ENCODE data around the gene NELL2. TPM values are rescaled to one million over a fixed set of nuclear protein-coding genes. Genes with fewer than 3 reads are reported as not detected.

NELL2 gene
- polyA plus RNA-seq, 1 of the 3 experiments (the other 2 are of a cell fraction): 0.35 TPM

- Histone ChIP-seq H3K4me1 (ENCODE audit: control insufficient read depth in 1 of 2, insufficient read depth in 2 of 2, low read depth in 1 of 2, low read length in 1 of 2) (no peaks in the 10 kb centered on the region), H3K79me2 (ENCODE audit: insufficient read depth) (no peaks in the 10 kb centered on the region), H2AFZ (ENCODE audit: low read depth) (no peak overlapping the region), H3F3A (replicated peaks; ENCODE audit: insufficient read depth) (no peaks in the 10 kb centered on the region), H3K4me2 (no peak overlapping the region), H3K9me2 (no peaks in the 10 kb centered on the region), H3K27ac (ENCODE audit: low read depth in 2 of 2, low read length in 1 of 2) (no peak overlapping the region), H3K4me3 (ENCODE audit: low read depth in 2 of 2, low read length in 1 of 2) (no peak overlapping the region), H3K9me3 (no peaks in the 10 kb centered on the region), H3K9ac (no peak overlapping the region), H3K27me3 (ENCODE audit: insufficient read depth) (no peaks in the 10 kb centered on the region), H4K20me1 (ENCODE audit: insufficient read depth) (no peaks in the 10 kb centered on the region), H3K36me3 (replicated peaks in 1 of 2; ENCODE audit: control insufficient read depth in 1 of 2, insufficient read depth in 2 of 2, low read length in 1 of 2) (no peaks in the 10 kb centered on the region)
- DNase-seq: no peak
- CTCF ChIA-PET: no interaction called here
- POLR2A ChIA-PET: no interaction called here
- WGBS (ENCODE audit: low lambda C conversion rate): 45% methylated on average over 4 of the region's 4 CpGs
- TF ChIP-seq SIN3A (IDR thresholded peaks at IDR 0.05; ENCODE audit: borderline replicate concordance, low read depth, low read length): no peak
- no peak for TF ChIP-seq CTCF (IDR thresholded peaks at IDR 0.05)
- no peak for TF ChIP-seq MEF2A (IDR thresholded peaks at IDR 0.05; ENCODE audit: borderline replicate concordance, low read depth)
- no peak for TF ChIP-seq USF2 (IDR thresholded peaks at IDR 0.05; ENCODE audit: borderline replicate concordance, low read depth, low read length)
- no peak for TF ChIP-seq YY1 (IDR thresholded peaks at IDR 0.05; ENCODE audit: low read depth)
- no peak for TF ChIP-seq CHD2 (IDR thresholded peaks at IDR 0.05; ENCODE audit: low read length, partially characterized antibody)
- no peak for TF ChIP-seq MXI1 (IDR thresholded peaks at IDR 0.05; ENCODE audit: low read depth, low read length)
- TF ChIP-seq ZBTB33 (IDR thresholded peaks at IDR 0.05; ENCODE audit: borderline replicate concordance, low read depth): no peak
- TF ChIP-seq EP300 (IDR thresholded peaks at IDR 0.05; ENCODE audit: borderline replicate concordance in 1 of 2, low read depth in 1 of 2, low read length in 1 of 2): no peak
- TF ChIP-seq USF1 (IDR thresholded peaks at IDR 0.05; ENCODE audit: borderline replicate concordance, low read depth): no peak
- TF ChIP-seq IRF3 (IDR thresholded peaks at IDR 0.05; ENCODE audit: low read depth, low read length): no peak
- no peak for TF ChIP-seq FOXM1 (IDR thresholded peaks at IDR 0.05; ENCODE audit: low read depth)
- no peak for TF ChIP-seq REST (IDR thresholded peaks at IDR 0.05; ENCODE audit: low read depth, low read length)
- TF ChIP-seq TAF1 (IDR thresholded peaks at IDR 0.05; ENCODE audit: borderline replicate concordance, low read depth, low read length): no peak
- no peak for TF ChIP-seq PBX3 (IDR thresholded peaks at IDR 0.05)
- TF ChIP-seq TEAD4 (IDR thresholded peaks at IDR 0.05; ENCODE audit: borderline replicate concordance, insufficient read depth): no peak
- no peak for TF ChIP-seq MAX (IDR thresholded peaks at IDR 0.05; ENCODE audit: low read depth)
- TF ChIP-seq GABPA (IDR thresholded peaks at IDR 0.05; ENCODE audit: low read depth): no peak
Observed at GRCh38 chr12:44637875-44638274, 238.2 kb downstream of the NELL2 start.

Data from SK-N-SH (cell line).